NB4 (cell line): ENCODE results near the gene CAB39.

Experiments
- CTCF ChIP-seq: IDR thresholded peaks from one replicate; pipeline ENCODE4 v1.5.1; 2012; ENCODE audit warnings: low read depth, low read length
- MAX ChIP-seq: IDR thresholded peaks from 2 replicates; pipeline ENCODE4 v1.6.1; 2011; ENCODE audit warnings: low read depth, low read length
- MYC ChIP-seq: IDR thresholded peaks from 2 replicates; pipeline ENCODE4 v1.6.1; 2011; ENCODE audit warnings: low read depth, low read length
- POLR2A ChIP-seq: IDR thresholded peaks from 2 replicates; pipeline ENCODE4 v1.6.1; 2011; ENCODE audit warnings: mild to moderate bottlenecking; ENCODE audit not compliant: insufficient read length; ENCODE audit errors: extremely low read depth

GRCh38 chr2:230717600-230717999 is 5.0 kb downstream of the CAB39 start:
- TF ChIP-seq CTCF (no peak), POLR2A (no peak), MYC (no peak), MAX (no peak)
